Measurements from ENCODE around the gene ERC1.

- TF ChIP-seq, protein P1, sequence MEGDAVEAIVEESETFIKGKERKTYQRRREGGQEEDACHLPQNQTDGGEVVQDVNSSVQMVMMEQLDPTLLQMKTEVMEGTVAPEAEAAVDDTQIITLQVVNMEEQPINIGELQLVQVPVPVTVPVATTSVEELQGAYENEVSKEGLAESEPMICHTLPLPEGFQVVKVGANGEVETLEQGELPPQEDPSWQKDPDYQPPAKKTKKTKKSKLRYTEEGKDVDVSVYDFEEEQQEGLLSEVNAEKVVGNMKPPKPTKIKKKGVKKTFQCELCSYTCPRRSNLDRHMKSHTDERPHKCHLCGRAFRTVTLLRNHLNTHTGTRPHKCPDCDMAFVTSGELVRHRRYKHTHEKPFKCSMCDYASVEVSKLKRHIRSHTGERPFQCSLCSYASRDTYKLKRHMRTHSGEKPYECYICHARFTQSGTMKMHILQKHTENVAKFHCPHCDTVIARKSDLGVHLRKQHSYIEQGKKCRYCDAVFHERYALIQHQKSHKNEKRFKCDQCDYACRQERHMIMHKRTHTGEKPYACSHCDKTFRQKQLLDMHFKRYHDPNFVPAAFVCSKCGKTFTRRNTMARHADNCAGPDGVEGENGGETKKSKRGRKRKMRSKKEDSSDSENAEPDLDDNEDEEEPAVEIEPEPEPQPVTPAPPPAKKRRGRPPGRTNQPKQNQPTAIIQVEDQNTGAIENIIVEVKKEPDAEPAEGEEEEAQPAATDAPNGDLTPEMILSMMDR (IDR thresholded peaks at IDR 0.05) = no peak
- TF ChIP-seq POLR2AphosphoS5 (IDR thresholded peaks at IDR 0.05) (peak; percentile 52), POLR2A (IDR thresholded peaks at IDR 0.05) (no peak)
These were observed 545.8 kb downstream of the ERC1 start for GRCh38 chr12:1536817-1537216.
